Activated naive CD8-positive, alpha-beta T cell treated with anti-CD3 and anti-CD28 coated beads for 36 hours (primary cell): Measurements from ENCODE around the gene ZNHIT1. TPM values are rescaled to one million over a fixed set of nuclear protein-coding genes. Genes with fewer than 3 reads are reported as not detected.
"Not testable (repeated sequence)": the region's sequence is repeated elsewhere in the genome, so short reads cannot be mapped to it uniquely, and the experiment has no call there.

Experiments used
- DNase-seq: peaks from one replicate; pipeline ENCODE4 v3.0.0; 2021
- H3K27ac Mint-ChIP-seq: one replicate; pipeline ENCODE4 v1.8.0; 2022; ENCODE audit warnings: mild to moderate bottlenecking, moderate library complexity, mixed read lengths
- H3K27me3 Mint-ChIP-seq: one replicate; pipeline ENCODE4 v1.8.0; 2022; ENCODE audit warnings: mild to moderate bottlenecking, mixed read lengths
- H3K36me3 Mint-ChIP-seq: one replicate; pipeline ENCODE4 v1.8.0; 2021; ENCODE audit warnings: mild to moderate bottlenecking, mixed read lengths
- H3K4me1 Mint-ChIP-seq: one replicate; pipeline ENCODE4 v1.8.0; 2021; ENCODE audit warnings: mixed read lengths
- H3K4me3 Mint-ChIP-seq: one replicate; pipeline ENCODE4 v1.8.0; 2022; ENCODE audit warnings: mild to moderate bottlenecking, moderate library complexity, mixed read lengths
- H3K9me3 Mint-ChIP-seq: one replicate; pipeline ENCODE4 v1.8.0; 2022; ENCODE audit warnings: mixed read lengths
- total RNA-seq, 2 experiments: library from RNA; stranded (reverse); gene quantifications; one replicate each; pipeline ENCODE4 v1.2.3, GENCODE V29; 2021

The ZNHIT1 gene
- total RNA-seq, 2 experiments from 2014 or later: 37.3 to 38.5 TPM

GRCh38 chr7:101258243-101258731 is 40.3 kb downstream of the ZNHIT1 start:
- H3K36me3 Mint-ChIP-seq: no peaks in the 10 kb centered on the region
- peaks cover 9% of the 10 kb centered on the region for H3K27me3 Mint-ChIP-seq
- no peak overlapping the region for H3K4me3 Mint-ChIP-seq
- H3K4me1 Mint-ChIP-seq: no peaks in the 10 kb centered on the region
- H3K9me3 Mint-ChIP-seq: no peaks in the 10 kb centered on the region
- H3K27ac Mint-ChIP-seq: no peak overlapping the region
- no peak for DNase-seq

- H3K4me3 Mint-ChIP-seq, H3K4me1 Mint-ChIP-seq, H3K27me3 Mint-ChIP-seq, H3K9me3 Mint-ChIP-seq, H3K36me3 Mint-ChIP-seq, DNase-seq, H3K27ac Mint-ChIP-seq: not testable (repeated sequence)
Measured at GRCh38 chr7:101264102-101264706, 46.2 kb downstream of the ZNHIT1 start.

GRCh38 chr7:101265622-101266516 is 47.9 kb downstream of the ZNHIT1 start:
- Mint-ChIP-seq H3K4me1 (peaks cover 5% of the 10 kb centered on the region), H3K4me3 (no peak overlapping the region), H3K27ac (no peak overlapping the region), H3K36me3 (no peaks in the 10 kb centered on the region), H3K9me3 (no peaks in the 10 kb centered on the region), H3K27me3 (peaks cover 8% of the 10 kb centered on the region)
- DNase-seq: no peak

GRCh38 chr7:101269664-101270063 is 51.7 kb downstream of the ZNHIT1 start:
- peaks cover 5% of the 10 kb centered on the region for H3K4me1 Mint-ChIP-seq
- no peak for DNase-seq
- no peak overlapping the region for H3K27ac Mint-ChIP-seq
- no peak overlapping the region for H3K4me3 Mint-ChIP-seq
- no peaks in the 10 kb centered on the region for H3K9me3 Mint-ChIP-seq
- H3K36me3 Mint-ChIP-seq: no peaks in the 10 kb centered on the region
- peaks cover 16% of the 10 kb centered on the region for H3K27me3 Mint-ChIP-seq

- Mint-ChIP-seq H3K4me1 (peaks cover 2% of the 10 kb centered on the region), H3K27me3 (peaks cover 12% of the 10 kb centered on the region)
Measured at GRCh38 chr7:101271021-101271420, 53.1 kb downstream of the ZNHIT1 start.

GRCh38 chr7:101273206-101273605 is 55.2 kb downstream of the ZNHIT1 start:
- H3K27ac Mint-ChIP-seq: no peak overlapping the region
- peaks cover 12% of the 10 kb centered on the region for H3K27me3 Mint-ChIP-seq
- no peak overlapping the region for H3K4me3 Mint-ChIP-seq
- no peak for DNase-seq
- no peaks in the 10 kb centered on the region for H3K9me3 Mint-ChIP-seq
- H3K4me1 Mint-ChIP-seq: no peaks in the 10 kb centered on the region
- H3K36me3 Mint-ChIP-seq: no peaks in the 10 kb centered on the region

More at GRCh38 chr7:101271021-101271420, 53.1 kb downstream of the ZNHIT1 start:
- H3K9me3 Mint-ChIP-seq: no peaks in the 10 kb centered on the region
- H3K4me3 Mint-ChIP-seq: no peak overlapping the region
- DNase-seq: no peak
- H3K36me3 Mint-ChIP-seq: no peaks in the 10 kb centered on the region
- H3K27ac Mint-ChIP-seq: no peak overlapping the region

Other genes starting within 250 kb of the ZNHIT1 start
- under 1 TPM in 1 of 2 experiments, not detected in 1; 0.66 TPM for gene MUC12, start 248.6 kb upstream of the ZNHIT1 start, total RNA-seq
- not detected for gene MUC17, start 198.1 kb upstream of the ZNHIT1 start, total RNA-seq
- 10 to 100 TPM; 35.1 to 35.3 TPM for gene TRIM56, start 132.7 kb upstream of the ZNHIT1 start, total RNA-seq
- under 1 TPM; 0.06 to 0.27 TPM for gene SERPINE1, start 91.1 kb upstream of the ZNHIT1 start, total RNA-seq
- 10 to 100 TPM; 30.1 to 38.4 TPM for gene AP1S1, start 63.7 kb upstream of the ZNHIT1 start, total RNA-seq
- gene VGF, start 52.6 kb upstream of the ZNHIT1 start, total RNA-seq: not detected
- not detected for gene NAT16, start 37.9 kb upstream of the ZNHIT1 start, total RNA-seq
- gene MOGAT3, start 17.1 kb upstream of the ZNHIT1 start, total RNA-seq: not detected
- gene PLOD3, start 584 bp upstream of the ZNHIT1 start, total RNA-seq: 10 to 100 TPM; 19.5 to 22.7 TPM
- 10 to 100 TPM; 12.8 to 13.3 TPM for gene CLDN15, start 19.6 kb downstream of the ZNHIT1 start, total RNA-seq
- gene FIS1, start 26.9 kb downstream of the ZNHIT1 start, total RNA-seq: 100 to 1,000 TPM; 106 to 109 TPM
- gene IFT22, start 103.6 kb downstream of the ZNHIT1 start, total RNA-seq: 1 to 10 TPM; 6.5 to 7.0 TPM
- not detected for gene COL26A1, start 144.7 kb downstream of the ZNHIT1 start, total RNA-seq